GM19455 (cell line): ENCODE results near the gene DFFB.

Experiments used
- ATAC-seq: cut with Tn5 transposase; IDR thresholded peaks from one replicate; pipeline ENCODE4 v1.9.1; 2021; ENCODE audit not compliant: unreplicated experiment

Gene DFFB

DNA sequence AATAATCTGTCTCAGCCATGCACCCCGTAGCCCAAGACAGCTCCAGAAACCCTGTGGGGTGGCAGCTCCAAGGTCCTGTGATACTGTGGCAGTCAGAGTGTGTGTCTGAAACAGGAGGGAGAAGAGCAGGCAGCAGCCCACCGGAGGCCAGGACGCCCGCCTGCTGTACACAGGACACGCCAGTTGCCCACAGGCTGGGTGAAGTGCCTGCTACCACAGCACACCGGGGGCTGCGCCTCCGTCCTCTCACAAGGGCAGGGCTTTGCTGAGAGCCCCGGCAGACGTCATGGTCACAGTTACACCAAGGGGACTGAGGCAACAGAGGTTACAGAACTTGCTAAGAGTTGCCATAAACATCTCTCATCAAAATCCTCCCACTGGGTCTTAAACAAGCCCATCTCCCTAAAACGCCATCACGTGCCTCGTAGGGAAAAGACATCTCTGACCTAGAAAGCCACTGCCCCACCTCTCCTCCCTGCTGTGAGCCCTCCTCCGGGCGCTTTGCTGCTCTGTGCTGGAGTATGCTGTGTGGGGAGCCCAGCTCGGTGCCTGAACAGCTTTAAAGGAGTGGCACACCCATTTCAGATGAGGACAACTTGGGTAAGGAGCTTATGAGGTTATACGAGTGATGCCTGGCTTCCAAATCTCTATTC, 37.5 kb downstream of the DFFB start:
- no peak for ATAC-seq

DNA sequence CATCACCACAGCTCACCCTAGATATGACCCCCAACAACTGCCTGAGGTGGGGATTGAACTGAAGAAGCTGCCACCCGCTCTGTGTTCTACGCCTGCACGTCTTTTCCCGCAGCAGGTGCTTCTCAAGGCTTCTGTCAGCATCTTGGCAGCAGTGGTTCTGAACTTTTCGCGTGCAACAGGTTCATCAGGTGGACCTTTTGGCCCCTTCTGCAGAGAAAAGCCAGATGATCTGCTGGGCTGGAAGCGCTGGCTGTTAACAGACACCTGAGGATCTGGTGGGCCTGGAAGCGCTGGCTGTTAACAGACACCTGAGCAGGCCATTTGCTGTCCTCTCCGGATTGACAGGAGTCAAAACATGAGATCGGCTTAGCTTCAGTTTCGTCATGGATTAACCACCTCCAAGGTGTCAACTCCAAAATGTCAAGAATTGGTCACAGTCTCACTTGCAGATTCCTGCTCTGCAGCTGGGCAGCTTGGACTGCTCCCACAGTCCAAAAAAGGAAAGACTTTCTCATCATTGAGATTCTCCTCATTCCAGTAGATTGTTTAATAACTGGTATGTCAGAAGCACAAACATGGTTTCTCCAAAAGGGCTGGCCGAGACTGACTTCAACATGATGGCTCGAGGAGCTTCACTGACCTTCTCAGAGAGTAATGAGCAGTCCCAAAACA, 38.1 kb downstream of the DFFB start:
- no peak for ATAC-seq

DNA sequence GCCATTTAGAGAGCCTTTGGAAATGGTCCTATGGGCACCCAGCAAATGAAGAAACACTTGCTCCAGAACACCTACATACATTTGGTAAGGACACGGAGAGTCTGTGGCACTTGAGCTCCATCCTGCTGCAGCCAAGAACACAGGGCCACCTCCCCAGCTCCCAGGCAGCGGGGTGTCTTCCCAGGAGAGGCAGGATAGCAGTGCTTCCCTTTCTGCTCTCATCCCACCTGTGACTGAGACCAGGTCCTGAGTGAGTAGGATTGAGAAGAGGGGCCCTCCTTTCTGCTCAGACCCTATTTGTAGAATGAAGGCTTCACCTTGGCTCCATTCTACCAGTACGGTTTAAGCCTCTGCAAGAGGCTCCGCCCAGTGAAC, 38.7 kb downstream of the DFFB start:
- no peak for ATAC-seq

DNA sequence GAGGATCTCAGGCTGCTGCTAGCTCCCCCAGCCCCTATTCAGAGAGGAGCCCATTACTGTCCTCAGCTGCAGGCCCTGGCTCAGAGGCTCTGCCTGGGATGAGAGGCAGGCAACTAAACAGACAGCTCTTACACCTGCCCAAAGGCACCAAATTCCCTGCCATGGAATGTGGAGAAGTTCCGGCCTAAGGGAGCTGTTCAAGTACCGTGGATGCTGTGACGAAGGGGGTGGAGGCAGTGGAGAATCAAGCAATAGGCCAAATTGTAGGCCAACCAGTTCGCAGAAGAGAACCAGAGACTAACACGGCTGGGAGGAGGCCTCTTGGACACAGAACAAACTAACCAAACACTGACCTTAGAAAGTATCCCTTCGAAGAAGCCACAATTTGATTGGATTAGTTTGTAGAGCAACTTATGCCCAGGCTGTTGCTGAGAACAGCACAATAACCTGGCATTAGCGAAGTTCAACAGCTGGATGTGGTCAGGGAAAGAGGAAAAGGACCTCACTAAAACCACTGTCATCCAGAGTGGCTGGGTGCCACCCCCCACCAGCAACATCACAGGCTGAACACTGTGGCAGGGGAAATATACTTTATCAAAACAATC, 39.2 kb downstream of the DFFB start:
- ATAC-seq = no peak

DNA sequence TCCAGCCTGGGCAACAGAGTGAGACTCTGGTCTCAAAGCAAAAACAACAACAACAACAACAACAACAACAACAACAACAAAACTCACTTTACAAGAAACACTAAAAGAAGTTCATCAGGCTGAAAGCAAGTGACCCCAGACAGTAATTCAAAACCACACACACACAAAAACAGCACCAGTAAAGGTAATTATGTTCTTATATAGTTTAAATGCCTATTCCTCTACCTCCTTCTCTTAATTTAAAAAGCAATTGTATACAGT, 41.1 kb downstream of the DFFB start:
- ATAC-seq = no peak

DNA sequence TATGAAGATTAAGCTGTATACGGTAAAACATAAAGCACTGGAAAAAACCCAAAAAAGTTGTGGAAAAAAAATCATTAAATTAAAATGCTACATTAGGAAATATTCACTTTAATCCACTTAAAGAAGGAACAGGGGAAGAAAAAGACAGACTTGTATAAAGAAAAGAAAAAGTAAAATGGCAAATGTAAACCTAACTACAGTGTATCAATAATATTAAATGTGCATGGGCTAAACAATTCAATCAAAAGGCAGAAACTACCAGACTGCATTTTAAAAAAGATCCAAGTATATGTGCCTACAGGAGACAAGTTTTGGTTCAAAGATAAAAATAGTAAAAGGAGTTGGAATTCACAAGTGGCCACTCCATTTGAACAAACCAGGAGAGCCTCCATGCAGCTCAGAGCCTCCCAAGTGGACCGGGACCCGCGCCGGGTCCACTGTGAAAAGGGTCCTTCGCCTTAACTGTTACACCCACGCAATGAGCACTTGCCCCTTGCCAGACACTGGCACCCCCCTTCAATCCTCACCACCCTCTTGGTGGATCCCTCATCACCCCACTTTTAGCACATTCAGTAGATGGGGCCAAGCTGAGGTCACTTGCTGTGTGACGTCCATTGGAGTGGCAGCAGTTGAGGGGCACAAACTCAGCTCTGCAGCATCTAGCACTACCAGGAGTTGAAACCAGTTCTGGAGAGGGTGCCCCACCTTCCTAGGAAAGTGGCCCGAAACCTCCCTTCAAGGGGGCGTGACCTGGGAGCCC, 41.9 kb downstream of the DFFB start:
- ATAC-seq = no peak

DNA sequence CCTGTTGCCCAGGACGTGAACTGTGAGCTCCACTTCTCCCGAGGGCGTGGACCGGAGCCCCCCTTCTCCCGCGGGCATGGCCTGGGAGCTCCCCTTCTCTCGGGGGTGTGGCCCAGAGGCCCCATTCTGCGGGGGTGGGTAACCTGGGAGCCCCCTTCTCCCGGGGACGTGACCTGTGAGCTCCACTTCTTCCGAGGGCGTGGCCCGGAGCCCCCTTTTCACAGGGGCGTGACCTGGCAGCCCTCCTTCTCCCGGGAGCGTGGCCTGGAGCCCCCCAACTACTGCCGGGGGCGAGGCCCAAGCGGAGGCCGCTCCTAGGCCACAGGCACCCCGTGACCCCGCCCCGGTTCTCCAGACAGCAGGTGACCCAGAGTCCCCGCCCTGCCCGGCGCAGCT, 42.5 kb downstream of the DFFB start:
- peak; percentile 24 for ATAC-seq

DNA sequence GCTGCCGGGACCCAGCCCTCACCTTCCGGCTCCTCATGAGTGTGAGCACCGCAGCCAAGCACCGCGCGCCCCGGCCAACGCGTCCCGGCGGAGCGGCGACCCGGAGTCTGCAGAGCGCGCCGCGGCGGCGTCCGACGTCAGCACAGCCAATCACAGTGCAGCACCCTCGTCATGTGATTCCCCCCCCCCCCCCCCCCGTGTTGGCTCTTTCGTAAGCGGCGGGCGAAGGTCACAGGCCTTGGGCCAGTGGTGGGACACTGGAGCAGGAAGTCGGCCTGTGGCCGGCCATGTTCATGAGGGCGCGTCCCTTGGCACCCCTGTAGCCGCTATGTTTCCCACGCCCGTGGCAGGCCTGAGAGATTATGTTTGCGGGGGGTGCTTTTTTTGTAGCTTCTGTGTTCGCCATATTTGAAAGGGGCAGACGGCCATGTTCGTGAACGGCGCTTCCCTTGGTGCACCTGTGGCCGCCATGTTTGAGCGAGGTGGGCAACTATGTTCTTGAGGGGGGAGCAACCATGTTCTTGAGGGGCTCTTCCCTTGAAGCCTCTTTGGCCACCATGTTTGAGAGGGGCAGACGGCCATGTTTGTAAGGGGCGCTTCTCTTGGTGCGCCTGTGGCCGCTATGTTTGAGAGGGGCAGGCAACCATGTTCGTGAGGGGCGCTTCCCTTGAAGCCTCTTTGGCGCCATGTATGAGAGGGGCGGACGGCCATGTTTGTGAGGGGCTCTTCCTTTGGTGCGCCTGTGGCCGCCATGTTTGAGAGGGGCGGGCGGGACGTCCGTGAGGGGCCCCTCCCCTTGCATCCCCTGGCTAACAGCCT, 43.1 kb downstream of the DFFB start, which contains the start of gene C1orf174:
C1orf174 (minus strand) TSS at position 123 of the 819 bp plus-strand sequence; CDS start at position 37, 86 bp downstream.
- ATAC-seq = peak; percentile 71

DNA sequence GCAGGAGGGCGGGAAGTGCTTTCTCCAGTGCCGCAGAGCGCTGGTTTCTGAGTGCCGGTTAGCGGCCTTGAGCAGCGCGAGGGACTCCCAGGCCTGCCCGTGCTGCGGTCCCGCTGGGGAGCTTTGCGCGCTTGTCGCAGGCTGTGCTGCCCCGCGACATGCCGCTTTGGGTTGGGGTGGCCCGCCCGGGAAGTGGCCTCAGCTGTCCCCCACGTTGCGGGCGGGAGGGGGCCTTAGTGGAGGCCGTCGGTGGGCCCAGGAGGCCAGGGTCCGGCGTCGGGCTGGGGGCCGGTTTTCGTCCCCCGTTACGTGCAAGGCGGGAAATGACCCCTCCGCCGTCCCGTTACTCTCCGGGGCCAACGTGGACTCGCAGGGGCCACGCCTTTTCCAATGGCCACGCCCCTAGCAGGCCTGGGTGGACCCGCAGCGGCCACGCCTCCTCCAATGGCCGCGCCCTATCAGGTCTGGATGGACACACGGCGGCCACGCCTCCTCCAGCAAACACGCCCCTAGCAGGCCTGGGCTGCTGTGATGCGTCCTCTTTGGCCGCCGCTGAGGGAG, 43.8 kb downstream of the DFFB start:
- ATAC-seq = peak; percentile 65

DNA sequence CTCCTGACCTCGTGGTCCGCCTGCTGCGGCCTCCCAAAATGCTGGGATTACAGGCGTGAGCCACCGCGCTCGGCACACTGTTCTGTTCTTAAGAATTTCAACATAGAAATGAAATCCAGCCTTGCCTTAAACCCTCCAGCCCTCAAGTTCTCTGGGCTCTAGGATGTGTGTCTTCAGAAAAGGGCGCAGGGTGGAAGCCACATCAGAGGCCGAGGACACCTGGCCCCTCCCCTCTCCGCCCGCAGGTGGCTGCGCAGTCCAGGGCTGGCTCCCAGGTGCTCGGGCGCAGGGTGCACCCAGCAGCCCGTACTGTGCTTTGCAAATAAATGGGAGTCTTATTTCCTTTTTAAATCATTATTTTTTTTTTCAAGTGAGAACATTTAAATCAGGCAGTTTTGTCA, 44.8 kb downstream of the DFFB start:
- ATAC-seq = no peak

DNA sequence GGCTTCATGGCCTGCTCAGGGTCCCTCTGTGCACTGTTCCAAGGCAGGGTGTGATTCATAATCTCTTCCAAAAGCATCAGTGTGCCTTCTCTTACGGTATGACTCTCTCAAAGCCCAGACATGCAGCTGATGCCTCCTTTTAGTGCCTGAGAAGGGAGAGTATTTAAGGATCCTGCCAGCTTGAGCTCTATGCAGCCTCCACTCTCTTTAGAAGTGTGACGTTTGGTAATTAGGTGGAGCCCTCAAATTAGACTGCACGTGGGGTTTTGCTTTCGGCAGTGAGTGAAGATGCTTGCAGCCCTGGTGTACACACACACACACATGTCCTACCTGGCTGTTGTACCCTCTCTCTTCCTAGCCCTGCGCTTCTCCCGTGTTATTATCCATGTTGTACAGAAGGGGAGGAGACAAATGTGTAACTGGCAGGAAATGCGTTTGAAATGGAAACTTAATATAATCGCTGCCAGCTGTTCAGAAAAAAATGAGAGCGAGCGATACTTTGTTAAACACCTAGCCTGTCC, 45.4 kb downstream of the DFFB start:
- no peak for ATAC-seq

DNA sequence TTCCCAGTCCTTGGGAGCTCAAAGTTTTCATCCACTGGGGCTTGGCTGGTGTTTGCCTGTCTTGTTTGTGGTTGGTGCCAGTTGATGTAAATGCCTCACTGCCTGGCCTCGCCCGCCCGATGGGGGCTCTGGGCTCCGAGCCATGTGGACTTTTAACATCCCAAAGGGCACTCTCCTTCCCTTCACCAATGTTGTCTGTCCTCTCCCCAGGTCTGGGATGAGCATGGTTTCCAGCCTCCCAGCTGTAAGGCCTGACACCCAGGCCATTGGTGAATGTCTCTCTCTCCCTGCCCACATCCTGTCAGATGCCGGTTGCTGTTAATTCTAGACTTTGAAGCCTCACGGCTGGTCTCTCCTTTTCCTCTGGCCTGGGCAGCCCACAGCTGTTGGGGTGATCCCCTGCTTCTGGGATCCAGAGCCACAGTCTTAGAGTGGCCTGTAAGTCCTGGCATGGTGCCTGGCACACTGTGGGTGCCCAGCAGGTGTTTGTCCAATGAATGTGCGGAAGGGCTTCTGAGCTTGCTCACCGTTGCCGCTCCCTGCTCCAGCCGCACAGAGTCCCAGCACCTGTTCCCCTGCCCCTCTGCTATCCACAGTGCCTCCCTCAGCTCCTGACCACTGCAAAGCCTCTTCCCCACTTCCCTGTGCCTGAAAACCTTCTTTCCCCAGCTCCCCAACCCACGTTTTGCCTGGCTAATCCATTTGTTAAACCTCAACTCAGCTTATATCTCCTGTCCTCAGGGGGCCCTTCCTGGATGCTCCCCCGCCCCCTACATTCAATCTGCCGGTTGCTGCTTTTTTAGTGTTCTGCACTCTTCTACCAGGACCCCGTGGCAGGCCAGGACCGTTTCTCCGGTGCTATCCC, 46.1 kb downstream of the DFFB start:
- ATAC-seq = no peak

DNA sequence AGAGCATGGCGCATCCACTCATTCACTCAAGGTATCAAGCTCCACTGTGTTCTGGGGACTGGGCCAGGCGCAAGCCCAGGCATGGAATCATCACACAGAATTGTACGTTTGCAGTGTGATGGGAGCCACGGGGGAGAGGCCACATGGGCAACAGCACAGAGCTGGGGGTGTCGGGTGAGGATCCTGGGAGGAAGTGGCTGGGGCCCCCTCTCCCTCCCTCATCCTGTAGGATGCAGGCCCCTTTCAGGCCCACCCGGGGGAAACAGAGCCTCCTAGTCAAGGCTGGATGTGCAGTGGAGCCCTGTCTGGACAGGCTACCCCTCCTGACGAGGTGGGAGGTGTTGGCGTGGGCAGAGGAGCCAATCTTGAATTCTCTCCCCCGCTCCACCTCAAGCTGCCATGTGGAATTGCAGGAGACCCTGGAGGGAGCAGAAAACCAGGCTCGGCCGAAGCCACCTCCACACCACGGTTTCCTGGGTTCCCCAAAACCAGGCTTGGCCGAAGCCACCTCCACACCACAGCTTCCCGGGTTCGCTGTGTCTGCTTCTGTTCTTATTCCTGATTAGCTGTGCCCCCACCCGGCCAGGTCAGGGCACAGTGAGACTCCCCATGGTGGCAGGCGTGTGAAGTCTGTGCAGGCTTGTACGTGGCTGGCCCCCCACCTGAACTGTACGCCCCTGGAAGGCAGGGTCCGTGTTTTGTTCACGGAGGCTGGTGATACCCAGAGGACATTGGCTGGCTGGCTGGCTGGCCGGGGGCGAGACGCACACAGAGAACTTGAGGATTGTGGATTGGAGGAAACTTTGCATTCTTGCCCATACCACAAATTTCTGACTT, 46.9 kb downstream of the DFFB start:
- no peak for ATAC-seq

DNA sequence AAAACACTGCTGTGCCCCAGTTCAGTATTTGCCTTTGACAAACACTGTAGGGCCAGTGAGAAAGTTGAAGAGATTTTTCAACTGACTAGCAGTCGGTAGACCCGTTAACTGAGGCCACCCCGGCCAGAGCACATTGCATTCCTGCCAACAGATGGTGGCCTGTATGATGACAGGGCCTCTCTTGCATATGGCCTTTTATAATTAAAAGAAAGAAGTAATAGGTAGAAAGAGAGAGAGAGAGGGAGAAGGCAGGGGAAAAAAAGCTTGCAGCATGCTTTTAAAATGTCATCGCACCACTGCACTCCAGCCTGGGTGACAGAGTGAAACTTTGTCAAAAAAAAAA, 47.5 kb downstream of the DFFB start:
- ATAC-seq = no peak

DNA sequence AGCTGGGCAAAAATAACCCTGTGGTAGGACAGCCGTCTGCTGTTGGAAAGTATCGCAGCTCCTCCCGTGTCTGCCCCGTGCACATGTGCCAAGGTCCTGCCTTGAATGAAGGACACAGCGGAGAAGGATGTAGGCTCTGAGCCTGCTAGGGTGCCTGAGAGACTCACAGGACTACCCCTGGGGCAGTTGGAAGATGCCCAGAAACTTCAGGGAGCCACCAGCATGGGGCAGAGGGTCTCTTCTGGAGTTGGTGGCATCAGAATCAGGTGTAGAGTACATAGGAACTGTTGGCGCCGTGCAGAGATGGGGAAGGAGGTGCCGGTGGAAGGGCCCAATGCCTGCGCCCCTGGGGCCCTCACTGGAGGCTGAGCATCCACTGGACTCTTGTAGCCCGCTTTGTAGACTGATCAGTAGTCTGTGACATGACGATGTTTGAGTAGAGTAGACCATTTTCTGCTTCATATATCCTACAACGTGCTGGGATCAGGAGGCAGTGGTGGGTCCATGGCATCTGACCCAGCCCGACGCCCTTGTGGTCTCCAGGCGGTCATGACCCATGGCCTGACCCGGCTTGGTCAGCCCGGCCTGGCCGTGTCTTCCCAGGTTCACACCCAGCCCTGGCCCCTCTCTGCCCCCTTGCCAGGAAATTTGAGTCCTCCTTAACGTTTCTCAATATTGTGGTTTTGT, 48.1 kb downstream of the DFFB start:
- no peak for ATAC-seq

DNA sequence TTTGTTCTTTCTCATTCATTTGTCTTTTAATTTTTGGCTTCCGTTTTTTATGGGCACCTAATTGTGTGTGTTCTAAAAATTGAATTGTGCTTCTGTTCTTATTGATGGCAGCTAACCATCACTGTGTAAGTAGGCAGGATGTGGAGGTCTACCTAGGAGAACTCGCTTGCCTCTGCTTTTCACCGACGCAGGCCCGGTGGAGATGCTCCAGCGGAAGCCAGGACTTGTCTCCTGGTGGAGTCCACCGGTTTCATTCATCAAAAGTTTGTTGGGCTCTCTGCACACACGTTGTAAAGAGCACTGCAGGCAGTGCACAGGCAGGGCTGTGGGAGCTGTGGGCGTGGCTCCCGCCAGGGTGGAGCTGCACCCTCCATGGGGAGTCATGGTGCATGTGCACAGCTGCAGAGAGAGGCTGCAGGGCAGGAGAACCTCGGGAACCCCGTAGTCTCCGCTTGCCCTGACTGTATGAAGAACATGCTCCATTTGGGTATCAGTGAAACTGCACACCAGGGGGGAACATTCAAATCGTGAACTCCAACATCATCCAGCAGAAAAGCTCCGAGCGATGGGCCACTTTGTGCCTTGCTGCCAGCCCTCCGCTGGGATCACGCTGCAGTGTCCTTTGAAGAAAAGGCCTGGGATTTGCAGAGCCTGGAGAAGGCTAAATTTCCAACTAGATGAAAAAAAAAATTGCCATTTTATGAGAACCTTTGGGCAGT, 48.8 kb downstream of the DFFB start:
- no peak for ATAC-seq

DNA sequence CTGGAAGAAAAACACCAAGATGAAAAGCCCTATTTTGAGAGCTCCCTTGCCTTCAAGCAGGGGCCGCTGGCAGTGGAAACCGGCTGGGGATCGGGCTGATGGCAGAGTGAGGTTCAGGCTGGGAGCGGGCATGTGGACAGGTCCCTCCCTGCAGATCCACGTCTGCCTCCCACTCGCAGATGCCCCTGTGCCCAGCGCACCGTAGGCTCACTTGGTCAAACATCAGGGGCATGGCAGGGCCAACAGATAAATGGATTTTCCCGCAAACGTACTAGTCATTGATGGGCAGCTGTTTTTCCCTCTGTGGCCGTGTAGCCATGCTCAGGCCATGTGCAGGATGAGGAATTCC, 49.4 kb downstream of the DFFB start:
- no peak for ATAC-seq

DNA sequence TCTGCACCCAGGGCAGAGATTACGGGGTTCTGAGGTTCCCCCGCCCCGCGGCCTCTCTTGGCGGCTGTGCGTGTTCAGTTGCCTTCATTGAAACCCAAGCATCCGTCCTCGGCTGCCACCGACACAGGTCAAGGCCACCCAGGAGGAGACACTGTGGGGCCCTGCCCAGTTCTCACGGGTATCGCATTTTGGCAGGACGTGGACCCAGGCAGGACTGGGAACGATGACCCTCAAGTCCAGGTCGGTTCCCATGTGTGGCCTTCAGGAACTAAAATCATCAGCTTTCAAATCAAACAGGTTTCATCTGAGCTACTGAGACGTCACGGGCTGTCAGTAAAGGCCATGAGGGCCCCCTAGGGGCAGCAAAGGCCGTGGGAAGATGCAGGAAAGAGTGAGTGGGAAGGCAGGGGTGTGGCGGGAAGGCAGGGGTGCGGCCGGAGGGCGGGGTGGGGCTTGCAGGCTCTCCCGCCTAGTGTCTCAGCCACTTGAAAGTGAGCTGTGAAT, 49.8 kb downstream of the DFFB start:
- ATAC-seq = no peak
